Effector memory CD4-positive, alpha-beta T cell (primary cell): ENCODE results near the gene SPNS2.

Experiments
- DNase-seq, 3 donors: peaks; one replicate each; pipeline ENCODE4 v3.0.0-alpha.2; 2020
- H3K27ac ChIP-seq: 2 replicates; pipeline ENCODE4 v1.7.0; 2013; ENCODE audit warnings: mild to moderate bottlenecking, low read length, moderate library complexity; ENCODE audit not compliant: insufficient read depth, poor library complexity, severe bottlenecking
- H3K27me3 ChIP-seq: replicated peaks from 2 replicates; pipeline ENCODE4 v1.7.0; 2013; ENCODE audit warnings: mild to moderate bottlenecking, low read length; ENCODE audit not compliant: insufficient read depth, control insufficient read depth, poor library complexity, severe bottlenecking
- H3K36me3 ChIP-seq: 2 replicates; pipeline ENCODE4 v1.7.0; 2013; ENCODE audit warnings: mild to moderate bottlenecking, low read length, moderate library complexity; ENCODE audit not compliant: control insufficient read depth, insufficient read depth
- H3K4me1 ChIP-seq: 2 replicates; pipeline ENCODE4 v1.7.0; 2013; ENCODE audit warnings: low read length, mild to moderate bottlenecking; ENCODE audit not compliant: control insufficient read depth, insufficient read depth, poor library complexity, severe bottlenecking
- H3K4me3 ChIP-seq: 2 replicates; pipeline ENCODE4 v1.7.0; 2013; ENCODE audit warnings: low read length, low read depth, mild to moderate bottlenecking; ENCODE audit not compliant: insufficient read depth, poor library complexity, severe bottlenecking
- H3K9me3 ChIP-seq: 2 replicates; pipeline ENCODE4 v1.7.0; 2013; ENCODE audit warnings: mild to moderate bottlenecking, low read length, moderate library complexity; ENCODE audit not compliant: control insufficient read depth

SPNS2 gene

DNA sequence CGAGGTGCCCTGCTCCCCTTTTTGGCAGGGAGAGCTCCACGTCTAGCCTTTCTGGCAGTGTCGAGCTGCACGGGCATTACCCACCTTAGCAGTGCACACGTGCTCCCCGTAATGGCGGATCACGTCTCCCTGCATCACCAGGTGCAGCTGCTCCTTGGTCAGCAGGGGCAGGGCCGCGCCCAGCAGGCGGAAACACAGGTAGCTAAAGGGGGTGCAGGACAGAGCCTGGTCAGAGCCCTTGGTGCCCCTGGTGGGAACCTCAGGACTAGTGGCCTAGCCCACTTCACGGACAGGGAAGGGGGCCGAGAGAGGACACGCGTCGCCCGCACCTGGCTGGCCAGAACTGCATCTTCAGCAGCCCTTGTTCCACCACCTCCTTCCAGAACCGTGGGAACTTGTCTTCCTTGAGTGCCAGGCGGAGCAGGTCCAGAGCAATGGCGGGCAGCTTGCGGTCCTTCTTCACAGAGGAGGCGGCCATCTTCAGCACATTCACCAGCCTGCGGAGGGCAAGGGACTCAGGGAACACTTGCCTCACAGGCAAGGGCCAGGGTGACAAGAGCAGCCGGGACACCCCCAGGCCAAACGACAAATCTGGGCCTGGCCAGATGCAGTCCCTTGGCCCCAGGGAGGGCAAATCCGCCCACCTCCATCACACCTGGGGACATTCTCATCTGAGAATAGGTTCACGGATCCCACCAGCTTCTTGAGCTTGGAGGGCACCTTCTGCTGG is 53.3 kb downstream of the SPNS2 start:
- H3K27me3 ChIP-seq, result no peaks in the 10 kb centered on the region
- no peak for DNase-seq
- H3K36me3 ChIP-seq, result peaks cover 63% of the 10 kb centered on the region
- no peak overlapping the region for H3K4me3 ChIP-seq
- peaks cover 15% of the 10 kb centered on the region for H3K4me1 ChIP-seq
- no peaks in the 10 kb centered on the region for H3K9me3 ChIP-seq
- no peak overlapping the region for H3K27ac ChIP-seq

- H3K36me3 ChIP-seq, result peaks cover 46% of the 10 kb centered on the region
- H3K4me1 ChIP-seq, result peaks cover 15% of the 10 kb centered on the region
Observed at GRCh38 chr17:4553669-4554068, 55.0 kb downstream of the SPNS2 start.

GRCh38 chr17:4554441-4554996 is 55.8 kb downstream of the SPNS2 start:
- Histone ChIP-seq H3K36me3 (peaks cover 38% of the 10 kb centered on the region), H3K27ac (peak overlapping the region; percentile 83), H3K4me1 (peaks cover 15% of the 10 kb centered on the region), H3K4me3 (peak overlapping the region; percentile 93), H3K27me3 (no peaks in the 10 kb centered on the region), H3K9me3 (no peaks in the 10 kb centered on the region)
- DNase-seq, result no peak

More at GRCh38 chr17:4553669-4554068, 55.0 kb downstream of the SPNS2 start:
- Histone ChIP-seq H3K9me3 (no peaks in the 10 kb centered on the region), H3K27me3 (no peaks in the 10 kb centered on the region), H3K27ac (no peak overlapping the region), H3K4me3 (no peak overlapping the region)
- no peak for DNase-seq

DNA sequence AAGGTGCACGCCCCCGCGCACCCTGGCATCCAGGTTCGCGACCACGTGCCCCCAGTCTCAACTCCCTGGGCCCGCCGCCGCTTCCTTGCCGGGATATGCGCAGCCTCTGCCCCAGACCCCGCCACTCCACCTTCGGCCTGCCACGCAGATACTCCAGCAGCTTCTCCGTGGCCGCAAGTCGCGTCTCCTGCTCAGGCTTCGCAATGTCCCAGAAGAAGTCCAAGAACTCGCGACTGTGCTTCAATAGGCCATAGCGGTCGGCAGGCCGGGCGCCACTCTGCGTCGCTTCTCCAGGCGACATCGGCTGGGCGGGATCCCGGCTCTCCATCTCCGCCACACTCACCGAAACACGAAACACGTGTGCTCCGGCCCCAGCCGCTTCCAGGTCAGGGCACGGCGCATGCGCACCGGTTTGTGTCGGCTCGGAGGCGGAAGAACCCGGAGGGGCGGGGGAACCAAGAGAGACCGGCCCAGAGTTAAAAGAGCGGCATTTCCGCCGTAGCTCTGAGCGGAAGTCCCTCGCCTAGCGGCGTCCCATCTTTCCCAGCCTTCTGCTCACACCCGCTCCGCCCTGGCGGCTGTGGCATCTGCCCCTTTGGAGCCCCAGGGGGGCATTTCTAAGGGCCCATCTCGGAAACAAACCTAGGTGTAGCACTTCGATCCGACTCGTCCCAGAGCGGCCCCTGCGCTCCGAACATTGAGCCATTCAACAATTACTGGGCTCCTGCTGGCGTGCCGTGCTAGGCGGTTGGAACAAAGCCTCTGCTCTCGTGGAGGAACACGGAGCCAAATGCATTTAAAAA is 56.5 kb downstream of the SPNS2 start, which contains the start of gene MYBBP1A:
MYBBP1A (minus strand) TSS at position 388 of the 803 bp plus-strand sequence; CDS start at position 328, 60 bp downstream.
- Histone ChIP-seq H3K27ac (peak within 1 kb of the TSS; percentile 83), H3K4me1 (peaks cover 15% of the 10 kb centered on the region), H3K36me3 (peaks cover 31% of the 10 kb centered on the region), H3K9me3 (no peaks in the 10 kb centered on the region), H3K27me3 (no peaks in the 10 kb centered on the region), H3K4me3 (peak within 1 kb of the TSS; percentile 93)
- peak; percentile 93 to 96 (median 95) for DNase-seq

DNA sequence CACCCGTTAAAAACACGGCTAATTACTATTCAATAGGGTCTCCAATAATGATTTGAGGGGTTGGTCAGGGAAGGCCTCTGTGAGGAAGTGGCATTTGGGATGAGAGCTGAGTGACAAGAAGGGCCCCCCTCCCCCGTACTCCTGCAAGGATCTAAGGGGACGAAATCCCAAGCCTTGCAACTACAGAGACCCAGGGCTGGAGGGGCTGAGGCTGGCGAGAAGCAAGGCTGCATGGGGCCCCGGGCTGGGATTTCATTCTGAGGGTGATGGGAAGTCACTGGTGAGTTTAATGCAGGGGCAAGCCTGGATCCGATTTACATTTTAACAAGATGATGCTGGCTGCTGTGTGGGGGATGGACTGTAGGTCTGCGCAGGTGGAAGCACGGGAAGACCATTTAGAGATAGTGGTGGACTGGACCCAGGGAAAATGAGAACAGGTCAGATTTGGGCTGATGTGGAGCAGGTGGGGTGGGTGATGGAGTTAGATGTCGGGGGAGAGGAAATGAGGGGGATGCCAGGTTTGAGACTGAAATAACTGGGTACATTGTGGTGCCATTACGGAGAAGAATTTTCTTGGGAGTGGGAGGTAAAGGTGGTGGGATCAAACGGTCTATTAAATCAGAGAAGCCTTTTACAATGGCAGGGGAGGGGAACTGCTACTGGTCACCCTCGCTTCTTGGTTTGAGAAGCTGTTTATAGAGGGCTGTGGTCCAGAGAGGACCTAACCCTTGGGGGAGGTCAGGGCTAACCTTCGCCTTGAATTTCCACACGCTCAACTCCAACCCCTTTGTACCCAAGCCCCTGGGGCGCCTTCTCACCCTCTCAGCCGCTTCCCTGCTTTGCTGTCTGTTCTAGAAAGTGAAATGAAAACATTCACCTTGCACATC is 57.4 kb downstream of the SPNS2 start:
- H3K9me3 ChIP-seq, result no peaks in the 10 kb centered on the region
- DNase-seq, result no peak
- peaks cover 15% of the 10 kb centered on the region for H3K4me1 ChIP-seq
- peaks cover 22% of the 10 kb centered on the region for H3K36me3 ChIP-seq
- no peaks in the 10 kb centered on the region for H3K27me3 ChIP-seq
- peak overlapping the region; percentile 93 for H3K4me3 ChIP-seq
- peak overlapping the region; percentile 83 for H3K27ac ChIP-seq

GRCh38 chr17:4556996-4557395 is 58.3 kb downstream of the SPNS2 start:
- no peaks in the 10 kb centered on the region for H3K27me3 ChIP-seq
- no peak overlapping the region for H3K4me3 ChIP-seq
- no peak for DNase-seq
- H3K27ac ChIP-seq, result no peak overlapping the region
- H3K9me3 ChIP-seq, result no peaks in the 10 kb centered on the region
- peaks cover 15% of the 10 kb centered on the region for H3K4me1 ChIP-seq
- peaks cover 15% of the 10 kb centered on the region for H3K36me3 ChIP-seq

DNA sequence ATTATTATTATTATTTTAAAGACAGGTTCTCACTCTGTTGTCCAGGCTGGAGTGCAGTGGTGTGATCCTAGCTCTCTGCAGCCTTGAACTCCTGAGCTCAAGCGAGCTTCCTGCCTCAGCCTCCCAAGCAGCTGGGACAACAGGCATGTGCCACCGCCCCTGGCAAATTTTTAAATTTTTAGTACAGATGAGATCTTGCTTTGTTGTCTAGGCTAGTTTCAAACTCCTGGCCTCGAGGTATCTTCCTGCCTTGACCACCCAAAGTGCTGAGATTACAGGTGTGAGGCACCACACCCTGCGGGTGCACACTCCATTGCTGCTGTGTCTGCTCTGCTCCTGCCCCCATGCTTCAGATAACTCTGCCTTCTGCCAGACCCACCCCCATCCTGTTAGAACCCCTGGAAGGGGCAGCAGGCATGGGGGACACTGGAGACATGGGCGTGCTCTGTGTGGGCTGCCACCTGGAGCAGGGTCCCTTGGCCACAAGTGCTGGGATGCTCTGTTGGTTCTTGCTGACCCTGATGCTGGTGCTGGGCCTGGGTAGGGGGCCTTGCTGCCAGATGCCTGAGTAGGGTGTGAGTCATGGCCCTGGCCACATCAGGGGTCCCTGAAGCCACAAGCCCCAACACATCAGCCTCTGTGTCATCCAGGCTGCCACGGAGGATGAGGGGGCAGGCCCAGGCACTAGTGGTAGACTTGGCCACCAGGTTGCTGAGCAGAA is 59.1 kb downstream of the SPNS2 start:
- Histone ChIP-seq H3K36me3 (peaks cover 8% of the 10 kb centered on the region), H3K4me3 (no peak overlapping the region)

DNA sequence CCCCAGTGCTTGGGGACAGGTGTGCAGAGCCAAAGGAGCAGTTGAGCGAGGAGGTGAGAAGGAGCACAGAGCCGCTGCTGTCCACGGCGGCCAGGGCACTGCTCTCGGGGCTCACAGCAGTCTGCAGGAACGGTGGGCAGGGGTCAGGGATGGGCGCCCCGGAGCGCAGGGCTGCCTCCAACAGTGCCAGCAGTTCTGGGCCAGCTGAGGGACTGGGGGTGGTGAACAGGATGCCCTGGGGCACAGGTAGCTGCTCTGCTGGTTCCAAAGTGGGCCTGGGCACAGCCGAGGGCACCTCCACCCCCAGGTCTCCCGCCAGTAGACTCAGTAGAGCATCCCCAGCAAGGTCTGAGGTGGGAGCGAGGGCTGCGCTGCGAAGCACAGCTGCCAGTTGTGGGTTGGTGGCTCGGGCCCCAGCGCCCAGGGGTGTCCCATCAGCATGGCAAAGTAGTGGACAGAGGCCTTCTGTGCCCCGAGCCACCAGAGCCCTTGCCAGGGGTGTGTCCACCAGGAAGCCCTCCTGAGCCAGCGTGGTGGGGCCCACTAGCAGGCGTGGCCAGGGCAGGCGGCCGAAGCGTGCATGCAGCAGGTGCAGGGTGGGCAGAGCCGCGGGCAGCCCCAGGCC is 59.8 kb downstream of the SPNS2 start:
- H3K4me1 ChIP-seq, result peaks cover 15% of the 10 kb centered on the region
- H3K9me3 ChIP-seq, result no peaks in the 10 kb centered on the region
- peaks cover 1% of the 10 kb centered on the region for H3K36me3 ChIP-seq
- DNase-seq, result no peak
- H3K4me3 ChIP-seq, result no peak overlapping the region
- H3K27me3 ChIP-seq, result no peaks in the 10 kb centered on the region
- no peak overlapping the region for H3K27ac ChIP-seq

More for the DNA sequence above, 59.1 kb downstream of the SPNS2 start:
- no peak for DNase-seq
- Histone ChIP-seq H3K4me1 (peaks cover 15% of the 10 kb centered on the region), H3K9me3 (no peaks in the 10 kb centered on the region), H3K27me3 (no peaks in the 10 kb centered on the region), H3K27ac (no peak overlapping the region)
